Esophagus muscularis mucosa (tissue), 4 donors: Measurements from ENCODE around the gene FCGR3B. TPM values are rescaled to one million over a fixed set of nuclear protein-coding genes. Genes with fewer than 3 reads are reported as not detected.
"Not testable (repeated sequence)": the region's sequence is repeated elsewhere in the genome, so short reads cannot be mapped to it uniquely, and the experiment has no call there.

Source experiments
- DNase-seq: peaks from one replicate; pipeline ENCODE4 v3.0.0-alpha.2; 2017; ENCODE audit errors: extremely low spot score
- H3K27ac ChIP-seq, 4 donors: fragments of 200-600 bp; sonication (generic); replicated peaks in 1 of 4; 1 replicate in 3 of 4; 2 replicates in 1 of 4; pipeline ENCODE4 v1.5.1; 2016 to 2019; ENCODE audit warnings: mild to moderate bottlenecking in 1 of 4
- H3K27me3 ChIP-seq, 4 donors: fragments of 200-600 bp; sonication (generic); one replicate each; pipeline versions ENCODE4 v1.5.1 to v1.6.0; 2016 to 2019
- H3K36me3 ChIP-seq, 4 donors: fragments of 200-600 bp; sonication (generic); one replicate each; pipeline ENCODE4 v1.5.1; 2016 to 2019
- H3K4me1 ChIP-seq, 4 donors: fragments of 200-600 bp; sonication (generic); one replicate each; pipeline ENCODE4 v1.5.1; 2016 to 2019
- H3K4me3 ChIP-seq, 4 donors: fragments of 200-600 bp; sonication (generic); 1 replicate in 2 of 4; 2 replicates in 2 of 4; pipeline ENCODE4 v1.5.1; 2016 to 2019; ENCODE audit warnings: mild to moderate bottlenecking in 4 of 4, moderate library complexity in 1 of 4
- H3K9me3 ChIP-seq, 4 donors: fragments of 200-600 bp; sonication (generic); 1 replicate in 3 of 4; 2 replicates in 1 of 4; pipeline ENCODE4 v1.5.1; 2016 to 2019
- POLR2AphosphoS5 ChIP-seq, 2 donors: sonication (generic); formaldehyde crosslinking; IDR thresholded peaks; one replicate each; pipeline ENCODE4 v1.6.1; 2017; ENCODE audit warnings: antibody characterized with exemption in 2 of 2
- WGBS: methylation state at CpG from one replicate; pipeline ENCODE4 v1.1.5; 2018; 5-methylcytosine and 5-hydroxymethylcytosine counted together
- intact Hi-C: fragments of 100-400 bp; cut with DNase I; formaldehyde crosslinking; loops from one replicate; pipeline ENCODE4 v1.15.1; 2023
- total RNA-seq, 4 donors: library from RNA; depleted of rRNA; stranded (reverse); fragments of >200 nt; gene quantifications; one replicate each; pipeline versions ENCODE4 v1.1.0 to v1.2.1, GENCODE V29; 2016

FCGR3B gene
- total RNA-seq, 4 donors from 2014 or later, result 0.17 to 5.0 (median 2.1) TPM; not detected in 1

- H3K36me3 ChIP-seq, DNase-seq, H3K27ac ChIP-seq, H3K4me3 ChIP-seq, H3K4me1 ChIP-seq, H3K9me3 ChIP-seq, intact Hi-C loops, H3K27me3 ChIP-seq: not testable (repeated sequence)
- WGBS, result 73% methylated on average over 8 of the region's 10 CpGs
Measured at GRCh38 chr1:161626445-161627146, 4.4 kb downstream of the FCGR3B start.

DNA sequence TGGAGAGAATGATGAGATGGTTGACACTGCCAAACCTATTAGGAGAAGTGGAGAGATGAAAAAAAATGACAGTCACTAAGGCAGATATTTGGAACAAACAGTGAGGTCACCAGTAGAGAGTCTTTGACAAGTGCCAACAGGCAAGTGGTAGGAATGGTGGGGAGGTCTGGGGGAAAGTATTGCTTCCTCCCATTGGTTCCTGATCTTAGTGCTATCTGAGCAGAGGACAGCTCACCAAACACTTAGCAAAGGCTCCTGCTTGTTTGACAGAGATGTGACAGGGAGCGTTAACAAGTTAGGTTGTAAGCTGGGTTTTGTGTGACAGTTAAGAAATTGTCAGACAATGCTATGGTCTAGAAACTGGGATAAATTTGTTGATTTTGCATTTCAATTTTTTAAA, 6.4 kb downstream of the FCGR3B start:
- H3K4me3 ChIP-seq, DNase-seq, intact Hi-C loops, H3K9me3 ChIP-seq, H3K36me3 ChIP-seq, H3K27ac ChIP-seq, H3K4me1 ChIP-seq: not testable (repeated sequence)
- peaks cover 0 to 20% (median 0%) of the 10 kb centered on the region in 4 donors for H3K27me3 ChIP-seq
- 86% methylated on average over 1 of the region's 1 CpG for WGBS

DNA sequence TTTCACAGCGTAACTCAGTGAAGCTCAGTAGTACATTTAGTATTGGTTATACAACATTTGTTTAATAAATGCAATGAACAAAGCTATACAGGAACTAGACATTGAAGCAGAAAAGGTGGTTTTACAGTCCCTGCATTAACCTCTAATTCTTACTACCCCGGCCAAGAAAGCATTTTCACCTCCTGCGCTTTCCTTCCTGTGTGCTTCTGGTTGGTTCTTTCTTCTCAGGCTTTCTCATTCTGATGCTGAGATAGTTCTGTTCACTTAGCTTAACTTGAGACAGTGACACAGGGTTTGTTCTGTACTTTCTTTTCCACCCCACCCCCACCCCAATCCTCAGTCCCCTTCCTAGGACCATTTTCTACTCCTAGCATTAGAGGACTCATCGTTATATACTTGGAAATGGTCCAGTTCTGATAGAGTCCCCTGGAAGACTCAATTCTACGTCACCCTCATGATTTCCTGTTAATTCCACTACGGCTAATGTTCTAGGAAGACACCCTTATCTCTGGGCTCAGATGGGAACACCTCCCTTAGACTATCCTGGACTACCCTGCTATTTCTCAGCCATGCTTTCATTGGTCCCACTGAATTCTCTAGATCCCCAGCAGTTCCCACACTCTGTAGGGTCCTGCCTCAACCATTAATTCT, 7.5 kb downstream of the FCGR3B start:
- H3K4me1 ChIP-seq, H3K9me3 ChIP-seq, H3K4me3 ChIP-seq, intact Hi-C loops, DNase-seq, H3K36me3 ChIP-seq, H3K27ac ChIP-seq: not testable (repeated sequence)
- WGBS, result 63% methylated on average over 6 of the region's 6 CpGs
- peaks cover 0 to 20% (median 0%) of the 10 kb centered on the region in 4 donors for H3K27me3 ChIP-seq

- DNase-seq, intact Hi-C loops, H3K36me3 ChIP-seq, H3K9me3 ChIP-seq, H3K27ac ChIP-seq, H3K4me1 ChIP-seq: not testable (repeated sequence)
- Histone ChIP-seq H3K4me3 (peak overlapping the region in 1 of 4 donors; percentile 58), H3K27me3 (peaks cover 0 to 20% (median 0%) of the 10 kb centered on the region in 4 donors)
- WGBS, result 56% methylated on average over 8 of the region's 8 CpGs
Measured at GRCh38 chr1:161622054-161622453, 8.9 kb downstream of the FCGR3B start.

- peak overlapping the region in 1 of 4 donors; percentile 18 for H3K27ac ChIP-seq
- intact Hi-C loops, H3K36me3 ChIP-seq, H3K4me1 ChIP-seq, DNase-seq, H3K9me3 ChIP-seq: not testable (repeated sequence)
- peak overlapping the region; percentile 12 to 58 (median 46) for H3K4me3 ChIP-seq
- WGBS, result 6% methylated on average over 40 of the region's 41 CpGs
- peaks cover 0 to 20% (median 0%) of the 10 kb centered on the region in 4 donors for H3K27me3 ChIP-seq
- peak in 1 of 2 donors; percentile 19 for TF ChIP-seq POLR2AphosphoS5 (IDR thresholded peaks at IDR 0.05)
Measured at GRCh38 chr1:161621181-161622000, 9.6 kb downstream of the FCGR3B start.

DNA sequence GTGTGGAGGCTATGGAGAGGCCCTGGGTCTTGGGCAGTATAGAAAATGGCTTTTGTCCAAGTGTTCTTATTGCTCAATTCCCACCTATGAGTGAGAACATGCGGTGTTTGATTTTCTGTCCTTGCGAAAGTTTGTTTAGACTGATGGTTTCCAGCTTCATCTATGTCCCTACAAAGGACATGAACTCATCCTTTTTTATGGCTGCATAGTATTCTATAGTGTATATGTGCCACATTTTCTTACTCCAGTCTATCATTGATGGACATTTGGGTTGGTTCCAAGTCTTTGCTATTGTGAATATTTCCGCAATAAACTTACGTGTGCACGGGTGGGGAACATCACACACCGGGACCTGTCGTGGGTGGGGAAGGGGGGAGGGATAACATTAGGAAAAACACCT, 10.6 kb downstream of the FCGR3B start:
- H3K9me3 ChIP-seq, H3K4me1 ChIP-seq, H3K27ac ChIP-seq, H3K4me3 ChIP-seq, H3K36me3 ChIP-seq, DNase-seq, intact Hi-C loops: not testable (repeated sequence)
- WGBS, result 87% methylated on average over 7 of the region's 7 CpGs
- peaks cover 0 to 20% (median 0%) of the 10 kb centered on the region in 4 donors for H3K27me3 ChIP-seq

GRCh38 chr1:161618517-161618916, 12.5 kb downstream of the FCGR3B start:
- H3K4me3 ChIP-seq, H3K36me3 ChIP-seq, H3K27ac ChIP-seq, intact Hi-C loops, DNase-seq, H3K9me3 ChIP-seq, H3K4me1 ChIP-seq: not testable (repeated sequence)
- whole genome bisulfite sequencing, result 85% methylated on average over 4 of the region's 4 CpGs
- H3K27me3 ChIP-seq, result peaks cover 0 to 20% (median 0%) of the 10 kb centered on the region in 4 donors

- Histone ChIP-seq H3K4me1 (peaks cover 0 to 10% (median 4%) of the 10 kb centered on the region in 4 donors), H3K27me3 (peaks cover 0 to 11% (median 0%) of the 10 kb centered on the region in 4 donors)
- H3K36me3 ChIP-seq, H3K9me3 ChIP-seq, DNase-seq, H3K4me3 ChIP-seq, H3K27ac ChIP-seq, intact Hi-C loops: not testable (repeated sequence)
- WGBS, result 88% methylated on average over 8 of the region's 30 CpGs
Measured at GRCh38 chr1:161616417-161616816, 14.6 kb downstream of the FCGR3B start.

DNA sequence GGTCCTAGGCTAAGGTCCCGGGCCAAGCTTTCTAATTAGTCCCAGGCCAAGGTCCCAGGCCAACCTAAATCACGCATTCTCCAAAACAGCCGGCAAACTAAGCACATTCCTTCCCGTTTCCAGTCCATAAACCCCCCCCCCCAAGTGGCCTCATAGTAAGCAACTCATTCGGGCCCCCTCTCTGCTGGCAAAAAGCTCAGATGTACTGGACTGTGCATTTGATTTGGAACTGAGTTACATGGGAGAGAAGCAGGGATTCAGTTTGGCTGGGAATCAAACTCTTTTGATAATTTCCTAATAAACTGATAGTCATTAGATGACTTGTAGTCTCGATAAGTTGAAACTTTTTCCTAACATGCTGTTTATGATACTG, 17.8 kb downstream of the FCGR3B start:
- intact Hi-C loops, H3K9me3 ChIP-seq, H3K27me3 ChIP-seq, H3K36me3 ChIP-seq, DNase-seq, H3K4me1 ChIP-seq: not testable (repeated sequence)
- 28% methylated on average over 6 of the region's 6 CpGs for WGBS
- H3K4me3 ChIP-seq, result peak overlapping the region in 3 of 4 donors; percentile 52 to 63 (median 58)
- H3K27ac ChIP-seq, result peak overlapping the region in 3 of 4 donors; percentile 81 to 82 (median 82)
